Activated CD4-positive, alpha-beta T cell treated with anti-CD3 and anti-CD28 coated beads for 36 hours (primary cell): ENCODE data around the gene HSDL1. TPM values are rescaled to one million over a fixed set of nuclear protein-coding genes. Genes with fewer than 3 reads are reported as not detected.

Experiments used
- ATAC-seq: fragments of 200-7000 bp; cut with Tn5 transposase; one replicate; pipeline ENCODE4 v1.10.0; 2021; ENCODE audit warnings: mild to moderate bottlenecking, moderate library complexity
- CTCF ChIA-PET: fragments of 350-600 bp; sonication (Branson Sonifier 250); formaldehyde crosslinking; loops from one replicate; lab custom pipeline; 2021; ENCODE audit warnings: antibody characterized with exemption; lab: Charles Lee
- POLR2A ChIA-PET: fragments of 350-600 bp; sonication (Branson Sonifier 250); formaldehyde crosslinking; loops from one replicate; lab custom pipeline; 2021; ENCODE audit warnings: antibody characterized with exemption, inconsistent platforms; lab: Charles Lee
- DNase-seq: peaks from one replicate; pipeline ENCODE4 v3.0.0-alpha.2; 2020
- H3K27ac Mint-ChIP-seq: one replicate; pipeline ENCODE4 v1.8.0; 2021; ENCODE audit warnings: mixed read lengths
- H3K27me3 Mint-ChIP-seq: one replicate; pipeline ENCODE4 v1.8.0; 2021; ENCODE audit warnings: mixed read lengths
- H3K36me3 Mint-ChIP-seq: one replicate; pipeline ENCODE4 v1.8.0; 2021; ENCODE audit warnings: low read depth, mixed read lengths
- H3K4me1 Mint-ChIP-seq: one replicate; pipeline ENCODE4 v1.8.0; 2021; ENCODE audit warnings: mixed read lengths
- H3K4me3 Mint-ChIP-seq: one replicate; pipeline ENCODE4 v1.8.0; 2021; ENCODE audit warnings: mild to moderate bottlenecking, moderate library complexity, mixed read lengths
- H3K9me3 Mint-ChIP-seq: one replicate; pipeline ENCODE4 v1.8.0; 2021; ENCODE audit warnings: low read depth, mixed read lengths
- intact Hi-C, 2 experiments: fragments of 100-400 bp; cut with DNase I in 1 of 2; cut with micrococcal nuclease in 1 of 2; formaldehyde crosslinking; loops; one replicate each; pipeline versions ENCODE4 v1.14.2 to v1.15.1; 2022 to 2024; cut with DNase I, micrococcal nuclease
- total RNA-seq, 2 experiments: library from RNA; stranded (reverse); gene quantifications; one replicate each; pipeline ENCODE4 v1.2.3, GENCODE V29; 2021

HSDL1 gene
- total RNA-seq, 2 experiments from 2014 or later, result 7.4 to 11.4 TPM

DNA sequence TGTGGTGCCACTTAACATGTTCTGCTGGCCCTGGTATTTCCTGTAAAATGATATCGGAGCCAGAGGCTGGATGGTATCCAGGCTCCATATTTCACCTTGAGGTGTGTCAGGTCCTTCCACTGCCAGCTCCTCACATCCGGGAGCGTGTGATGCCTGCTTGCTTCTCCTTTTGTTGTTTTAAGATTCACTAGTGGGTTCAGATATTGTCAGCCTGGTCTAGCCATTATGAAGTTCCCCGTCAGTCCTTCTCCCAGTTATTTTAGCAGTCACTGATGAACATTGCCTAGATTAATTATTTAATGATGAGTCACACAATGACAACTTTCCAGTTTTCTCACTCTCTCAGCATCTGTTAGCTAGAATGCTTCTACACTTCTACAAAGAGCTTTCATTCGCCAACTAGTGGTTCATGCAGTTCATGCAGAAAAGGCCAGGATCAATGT, 11.4 kb upstream of the HSDL1 start:
- Mint-ChIP-seq H3K4me3 (no peak overlapping the region), H3K27ac (no peak overlapping the region), H3K27me3 (peaks cover 15% of the 10 kb centered on the region), H3K4me1 (peaks cover 2% of the 10 kb centered on the region), H3K9me3 (no peaks in the 10 kb centered on the region), H3K36me3 (no peaks in the 10 kb centered on the region)
- intact Hi-C loops, result no loop called here
- DNase-seq (no peak), ATAC-seq (no peak)
- ChIA-PET CTCF (interaction anchor here (0.7 to 1.2 kb wide), 5 partner anchors 40 to 93 kb away, joined by 3 to 4 read pairs (median 4); partner anchors contain the start of gene MBTPS1), POLR2A (no interaction called here)

DNA sequence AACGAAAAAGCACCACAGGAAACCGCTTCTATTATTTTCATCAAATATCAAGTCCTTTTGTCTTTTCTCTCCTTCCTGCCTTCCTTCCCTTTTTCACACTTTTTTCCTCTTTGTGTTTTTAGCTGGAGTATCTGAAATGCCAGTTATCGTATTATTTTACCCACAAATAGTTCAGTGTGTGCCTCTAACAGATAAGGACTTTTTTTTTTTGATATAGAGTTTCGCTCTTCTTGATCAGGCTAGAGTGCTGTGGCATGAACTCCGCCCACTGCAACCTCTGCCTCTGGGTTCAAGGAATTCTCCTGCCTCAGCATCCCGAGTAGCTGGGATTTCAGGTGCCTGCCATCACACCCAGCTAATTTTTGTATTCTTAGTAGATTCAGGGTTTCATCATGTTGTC, 10.8 kb upstream of the HSDL1 start:
- Mint-ChIP-seq H3K27me3 (peaks cover 15% of the 10 kb centered on the region), H3K4me3 (no peak overlapping the region), H3K4me1 (peaks cover 2% of the 10 kb centered on the region), H3K36me3 (no peaks in the 10 kb centered on the region), H3K27ac (no peak overlapping the region), H3K9me3 (no peaks in the 10 kb centered on the region)
- ChIA-PET POLR2A (no interaction called here), CTCF (interaction anchor here (0.7 to 1.2 kb wide), 3 partner anchors 71 to 93 kb away, joined by 3 to 4 read pairs (median 4); no protein-coding TSS in a partner anchor)
- DNase-seq, result no peak
- intact Hi-C loops, result no loop called here
- ATAC-seq, result no peak

DNA sequence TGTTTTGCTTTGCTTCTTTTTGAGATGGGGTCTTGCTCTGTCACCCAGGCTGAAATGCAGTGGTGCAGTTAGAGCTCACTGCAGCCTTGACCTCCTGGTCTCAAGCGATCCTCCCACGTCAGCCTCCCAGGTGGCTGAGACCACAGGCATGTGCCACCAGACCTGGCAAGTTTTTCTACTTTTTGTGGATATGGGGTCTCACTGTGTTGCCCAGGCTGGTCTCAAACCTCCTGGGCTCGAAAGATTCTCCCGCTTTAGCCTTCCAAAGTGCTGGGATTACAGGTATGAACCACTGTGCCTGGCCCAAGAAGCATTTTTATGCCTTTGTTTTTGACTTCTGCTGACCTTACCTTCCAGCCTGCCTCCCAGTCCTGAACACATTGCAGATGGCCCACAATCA, 10.2 kb upstream of the HSDL1 start:
- Mint-ChIP-seq H3K4me1 (peaks cover 2% of the 10 kb centered on the region), H3K27ac (no peak overlapping the region), H3K27me3 (peaks cover 15% of the 10 kb centered on the region), H3K36me3 (no peaks in the 10 kb centered on the region), H3K4me3 (no peak overlapping the region), H3K9me3 (no peaks in the 10 kb centered on the region)
- DNase-seq, result no peak
- intact Hi-C loops, result no loop called here
- POLR2A ChIA-PET, result no interaction called here
- no peak for ATAC-seq
- CTCF ChIA-PET, result no interaction called here

DNA sequence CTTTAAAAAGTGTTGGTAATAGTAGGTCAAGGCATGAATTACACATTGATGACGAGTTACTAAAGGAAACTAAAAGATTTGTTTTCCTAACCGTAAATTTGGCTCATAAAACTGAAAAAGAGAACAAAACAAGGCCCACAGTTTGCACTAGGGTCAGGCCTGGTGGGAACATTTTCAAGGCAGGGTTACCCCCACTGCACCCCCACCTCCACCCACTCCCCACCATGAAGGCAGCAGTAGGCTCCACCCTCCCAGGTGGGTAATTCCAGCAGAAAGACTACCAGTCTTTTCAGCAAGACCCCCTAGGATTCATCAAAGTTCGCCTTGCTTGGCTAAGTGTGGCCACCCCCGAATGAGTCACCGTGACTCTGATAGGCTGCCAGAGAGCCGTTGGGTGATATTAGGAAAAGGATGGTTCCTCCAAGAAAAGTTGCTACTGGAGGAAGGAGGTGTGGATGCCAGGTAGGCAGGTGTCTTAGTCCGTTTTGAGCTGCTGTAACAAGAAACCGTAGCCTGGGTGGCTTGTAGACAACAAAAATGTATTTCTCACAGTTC, 8.8 kb upstream of the HSDL1 start:
- no peaks in the 10 kb centered on the region for H3K9me3 Mint-ChIP-seq
- H3K27me3 Mint-ChIP-seq, result peaks cover 14% of the 10 kb centered on the region
- ATAC-seq (no peak), DNase-seq (no peak)
- ChIA-PET POLR2A (interaction anchor here (0.6 kb wide), 1 partner anchor 24 kb away, joined by 3 read pairs; no protein-coding TSS in a partner anchor), CTCF (interaction anchor here (0.6 kb wide), 1 partner anchor 19 kb away, joined by 3 read pairs; no protein-coding TSS in a partner anchor)
- H3K27ac Mint-ChIP-seq, result no peak overlapping the region
- H3K4me3 Mint-ChIP-seq, result no peak overlapping the region
- H3K36me3 Mint-ChIP-seq, result no peaks in the 10 kb centered on the region
- peaks cover 2% of the 10 kb centered on the region for H3K4me1 Mint-ChIP-seq
- intact Hi-C loops, result no loop called here

DNA sequence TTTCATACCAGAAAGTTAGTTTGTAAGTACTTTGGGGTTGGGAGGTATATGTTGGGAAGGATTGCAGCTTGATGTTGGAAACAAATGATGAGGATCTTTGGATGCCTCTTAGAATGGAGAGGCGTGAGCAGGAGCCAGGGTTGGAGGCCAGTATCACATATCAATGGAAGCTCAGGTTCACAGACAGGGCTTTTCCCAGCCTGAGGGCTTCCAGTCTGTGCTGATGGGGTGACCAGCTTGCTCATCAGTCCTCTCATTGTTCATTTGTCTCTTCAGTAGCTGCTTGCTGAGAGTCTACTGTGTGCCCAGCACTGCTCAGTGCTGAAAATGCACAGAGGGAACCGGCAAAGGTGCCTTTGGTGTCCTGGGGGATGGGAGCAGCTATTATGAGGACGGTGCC, 5.9 kb upstream of the HSDL1 start:
- Mint-ChIP-seq H3K4me1 (no peaks in the 10 kb centered on the region), H3K27ac (no peak overlapping the region), H3K9me3 (no peaks in the 10 kb centered on the region), H3K4me3 (no peak overlapping the region), H3K36me3 (no peaks in the 10 kb centered on the region), H3K27me3 (peaks cover 6% of the 10 kb centered on the region)
- CTCF ChIA-PET, result interaction anchor here (0.6 to 1.0 kb wide), 2 partner anchors 36 to 373 kb away, joined by 3 read pairs; partner anchors contain the start of gene TAF1C
- POLR2A ChIA-PET, result no interaction called here
- no peak for DNase-seq
- intact Hi-C loops, result no loop called here
- no peak for ATAC-seq

DNA sequence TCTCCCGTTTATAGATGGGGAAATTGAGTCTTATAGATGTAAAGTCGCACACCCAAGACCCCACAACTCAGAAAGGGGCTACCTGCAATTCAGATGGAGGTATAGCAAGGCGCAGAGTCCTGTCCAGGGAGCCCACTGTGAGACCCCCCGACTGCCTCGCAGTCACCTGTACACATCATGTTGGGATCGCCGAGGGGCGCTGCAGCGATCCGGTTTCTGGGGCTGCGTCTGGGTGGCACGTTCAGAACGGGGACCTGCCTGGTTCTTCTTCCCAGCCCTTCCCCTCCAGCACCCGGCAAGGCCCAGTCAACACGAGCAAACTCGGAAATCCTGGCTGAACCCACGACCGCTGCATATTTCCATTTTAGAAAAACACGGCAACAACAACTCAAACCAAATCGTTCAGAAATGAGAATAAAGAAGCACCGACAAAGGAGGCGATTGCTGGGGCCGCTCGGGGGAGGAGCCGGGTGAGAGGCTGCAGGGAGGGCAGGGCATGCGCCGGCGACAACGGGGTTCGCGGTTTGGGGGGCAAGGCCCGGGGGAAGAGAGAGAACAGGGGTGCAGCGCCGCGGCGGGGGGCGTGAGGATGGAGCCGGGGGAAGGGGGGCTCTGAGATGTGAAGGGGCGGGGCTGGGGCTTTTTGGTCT, 643 bp downstream of the HSDL1 start:
- ChIA-PET CTCF (interaction anchor here (0.7 to 1.4 kb wide), 5 partner anchors 27 to 56 kb away, joined by 3 to 6 read pairs (median 4); partner anchors contain the start of gene MBTPS1), POLR2A (interaction anchor here (1.4 kb wide), 1 partner anchor 27 kb away, joined by 11 read pairs; the partner anchor contains the start of gene MBTPS1)
- DNase-seq (peak; percentile 69), ATAC-seq (peak; percentile 57)
- Mint-ChIP-seq H3K36me3 (peaks cover 3% of the 10 kb centered on the region), H3K4me3 (peak overlapping the region; percentile 95), H3K4me1 (peaks cover 20% of the 10 kb centered on the region), H3K9me3 (no peaks in the 10 kb centered on the region), H3K27me3 (peaks cover 4% of the 10 kb centered on the region), H3K27ac (peak overlapping the region; percentile 72)
- intact Hi-C loops, result loop anchor here (2.0 to 5.0 kb wide), 3 partner anchors 33 to 336 kb away; partner anchors contain the start of gene TAF1C (in 1 of the 2)

DNA sequence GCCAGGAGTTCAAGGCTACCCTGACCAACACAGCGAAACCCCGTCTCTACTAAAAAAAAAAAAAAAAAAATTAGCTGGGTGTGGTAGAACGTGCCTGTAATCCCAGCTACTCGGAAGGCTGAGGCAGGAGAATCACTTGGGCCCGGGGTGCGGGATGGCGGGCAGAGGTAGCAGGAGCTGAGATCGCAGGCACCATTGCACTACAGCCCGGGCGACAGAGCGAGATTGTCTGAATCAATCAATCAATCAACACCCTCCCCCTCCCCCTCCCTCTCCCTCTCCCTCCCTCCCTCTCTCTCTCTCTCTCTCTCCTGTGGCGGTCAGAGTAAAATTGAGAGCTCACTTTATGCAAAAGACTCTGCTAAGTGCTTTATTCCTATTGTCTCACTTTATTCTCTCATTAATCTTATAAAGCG, 1.2 kb downstream of the HSDL1 start:
- ATAC-seq (no peak), DNase-seq (peak; percentile 44)
- Mint-ChIP-seq H3K4me1 (peaks cover 25% of the 10 kb centered on the region), H3K36me3 (peaks cover 3% of the 10 kb centered on the region), H3K27me3 (peaks cover under 1% of the 10 kb centered on the region), H3K9me3 (no peaks in the 10 kb centered on the region), H3K4me3 (peak overlapping the region; percentile 95), H3K27ac (peak overlapping the region; percentile 72)
- ChIA-PET CTCF (interaction anchor here (0.7 to 1.2 kb wide), 4 partner anchors 27 to 31 kb away, joined by 3 to 6 read pairs (median 5); partner anchors contain the start of gene MBTPS1), POLR2A (no interaction called here)
- intact Hi-C loops, result loop anchor here (2.0 to 5.0 kb wide), 3 partner anchors 34 to 335 kb away; partner anchors contain the start of gene TAF1C (in 1 of the 2)

DNA sequence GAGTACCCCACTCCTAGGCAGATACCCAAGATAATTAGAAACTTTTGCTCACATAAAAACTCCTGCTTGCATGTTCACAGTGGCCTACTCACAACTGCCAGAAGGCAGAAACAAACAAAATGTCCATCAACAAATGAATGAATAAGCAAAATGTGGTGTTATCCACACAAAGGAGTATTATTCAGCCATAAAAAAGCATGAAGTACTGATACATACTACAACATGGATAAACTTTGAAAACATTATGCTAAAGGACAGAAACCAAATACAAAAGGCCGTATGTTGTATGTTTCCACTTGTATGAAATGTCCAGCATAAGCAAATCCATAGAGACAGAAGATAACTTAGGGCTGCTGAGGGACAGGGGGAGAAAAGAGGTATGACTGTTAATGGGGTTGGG, 1.9 kb downstream of the HSDL1 start:
- ATAC-seq, result no peak
- POLR2A ChIA-PET, result no interaction called here
- intact Hi-C loops, result loop anchor here in 1 of 2 experiments (5.0 kb wide), 1 partner anchor 34 kb away; no protein-coding TSS in a partner anchor
- no peak for DNase-seq
- Mint-ChIP-seq H3K4me1 (peaks cover 31% of the 10 kb centered on the region), H3K36me3 (peaks cover 3% of the 10 kb centered on the region), H3K9me3 (no peaks in the 10 kb centered on the region), H3K4me3 (peak overlapping the region; percentile 95), H3K27ac (no peak overlapping the region), H3K27me3 (no peaks in the 10 kb centered on the region)
- CTCF ChIA-PET, result interaction anchor here (0.6 to 1.2 kb wide), 8 partner anchors 9 to 57 kb away, joined by 3 to 6 read pairs (median 4); partner anchors contain the start of gene MBTPS1

DNA sequence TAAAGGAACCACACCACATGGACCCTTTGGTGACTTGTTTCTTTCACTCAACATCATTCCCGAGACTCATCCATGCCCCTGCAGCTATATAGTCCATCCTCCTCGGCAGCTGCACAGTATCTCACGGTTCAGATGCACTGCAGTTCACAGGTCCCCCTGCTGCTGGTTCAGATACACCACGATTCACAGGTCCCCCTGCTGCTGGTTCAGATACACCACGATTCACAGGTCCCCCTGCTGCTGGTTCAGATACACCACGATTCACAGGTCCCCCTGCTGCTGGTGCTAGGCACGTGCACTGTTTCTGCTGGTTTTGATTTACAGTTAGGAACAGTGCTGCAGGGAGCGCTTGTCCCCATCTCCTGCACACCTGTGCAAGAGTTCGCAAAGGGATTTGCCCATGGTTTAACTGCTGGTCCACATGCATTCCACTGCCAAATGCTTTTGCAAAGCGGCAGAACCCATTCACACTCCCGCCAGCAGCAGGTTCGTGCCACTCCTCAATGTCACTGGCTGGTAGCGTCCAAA, 3.8 kb downstream of the HSDL1 start:
- ATAC-seq (no peak), DNase-seq (peak; percentile 47)
- intact Hi-C loops, result loop anchor here in 1 of 2 experiments (5.0 kb wide), 1 partner anchor 36 kb away; no protein-coding TSS in a partner anchor
- Mint-ChIP-seq H3K27me3 (no peaks in the 10 kb centered on the region), H3K36me3 (peaks cover 3% of the 10 kb centered on the region), H3K4me3 (no peak overlapping the region), H3K9me3 (no peaks in the 10 kb centered on the region), H3K4me1 (peaks cover 45% of the 10 kb centered on the region), H3K27ac (no peak overlapping the region)
- ChIA-PET CTCF (interaction anchor here (0.8 to 1.4 kb wide), 3 partner anchors 8 to 52 kb away, joined by 3 to 6 read pairs (median 4); partner anchors contain the start of gene MBTPS1), POLR2A (no interaction called here)

DNA sequence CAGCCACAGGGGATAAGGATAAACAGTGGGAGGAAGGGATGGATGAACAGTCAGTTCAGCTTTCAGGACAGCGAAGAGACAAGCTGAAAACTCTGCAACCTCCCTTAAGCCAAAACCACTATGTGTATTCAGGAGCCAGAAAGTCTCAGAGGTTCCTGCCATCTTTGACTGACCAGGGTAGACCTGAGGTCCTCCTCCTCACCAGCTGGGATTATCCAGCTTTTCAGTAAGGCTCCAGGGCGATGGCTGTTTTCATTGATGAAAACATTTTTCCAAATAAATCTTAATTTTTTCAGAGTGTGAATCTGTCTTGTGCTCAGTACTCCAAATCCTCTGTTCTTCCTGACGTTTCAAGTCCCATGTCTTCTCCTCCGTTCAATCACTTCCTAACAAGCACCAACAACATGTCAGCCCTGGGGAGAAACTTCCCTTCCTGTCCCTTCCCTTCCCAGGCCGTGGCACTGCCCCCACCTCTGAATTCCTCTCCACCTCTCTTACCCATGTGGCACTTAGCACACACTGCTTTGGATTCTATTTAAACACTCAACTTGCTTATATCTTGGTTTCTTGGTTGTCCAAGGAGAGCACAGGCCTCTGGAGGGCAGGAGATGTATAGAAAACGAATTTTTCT, 5.2 kb downstream of the HSDL1 start:
- CTCF ChIA-PET, result interaction anchor here (0.6 to 1.4 kb wide), 3 partner anchors 23 to 54 kb away, joined by 3 to 5 read pairs (median 3); partner anchors contain the start of gene MBTPS1
- intact Hi-C loops, result loop anchor here in 1 of 2 experiments (2.0 to 5.0 kb wide), 2 partner anchors 38 to 55 kb away; no protein-coding TSS in a partner anchor

More for the DNA sequence above, 5.2 kb downstream of the HSDL1 start:
- POLR2A ChIA-PET, result no interaction called here
- peaks cover 51% of the 10 kb centered on the region for H3K4me1 Mint-ChIP-seq
- ATAC-seq (no peak), DNase-seq (no peak)
- H3K4me3 Mint-ChIP-seq, result no peak overlapping the region
- peaks cover 3% of the 10 kb centered on the region for H3K36me3 Mint-ChIP-seq
- H3K27ac Mint-ChIP-seq, result no peak overlapping the region
- H3K27me3 Mint-ChIP-seq, result no peaks in the 10 kb centered on the region
- no peaks in the 10 kb centered on the region for H3K9me3 Mint-ChIP-seq
